Effector memory CD8-positive, alpha-beta T cell (primary cell): ENCODE data around the gene SCAI.
"Not testable (repeated sequence)": the region's sequence is repeated elsewhere in the genome, so short reads cannot be mapped to it uniquely, and the experiment has no call there.

Experiments used
- ATAC-seq: fragments of 150-1000 bp; cut with Tn5 transposase; replicated peaks from 2 replicates; pipeline ENCODE4 v1.10.0; 2021; ENCODE audit warnings: mild to moderate bottlenecking, moderate library complexity
- DNase-seq, 3 experiments: peaks; one replicate each; pipeline ENCODE4 v3.0.0; 2021
- H3K27ac Mint-ChIP-seq, 2 donors: one replicate each; pipeline ENCODE4 v1.8.0; 2022; ENCODE audit warnings: mild to moderate bottlenecking in 2 of 2, mixed read lengths in 2 of 2, moderate library complexity in 2 of 2
- H3K27me3 Mint-ChIP-seq, 2 donors: one replicate each; pipeline ENCODE4 v1.8.0; 2022; ENCODE audit warnings: mixed read lengths in 2 of 2
- H3K36me3 Mint-ChIP-seq: one replicate; pipeline ENCODE4 v1.8.0; 2022; ENCODE audit warnings: mild to moderate bottlenecking, moderate library complexity, mixed read lengths; ENCODE audit not compliant: insufficient read depth
- H3K4me1 Mint-ChIP-seq, 2 donors: one replicate each; pipeline ENCODE4 v1.8.0; 2022; ENCODE audit warnings: low read depth in 2 of 2, mixed read lengths in 2 of 2
- H3K4me3 Mint-ChIP-seq, 2 donors: one replicate each; pipeline ENCODE4 v1.8.0; 2022; ENCODE audit warnings: mild to moderate bottlenecking in 2 of 2, mixed read lengths in 2 of 2, moderate library complexity in 2 of 2
- H3K9me3 Mint-ChIP-seq, 2 donors: one replicate each; pipeline ENCODE4 v1.8.0; 2022; ENCODE audit warnings: mixed read lengths in 2 of 2

Gene SCAI

DNA sequence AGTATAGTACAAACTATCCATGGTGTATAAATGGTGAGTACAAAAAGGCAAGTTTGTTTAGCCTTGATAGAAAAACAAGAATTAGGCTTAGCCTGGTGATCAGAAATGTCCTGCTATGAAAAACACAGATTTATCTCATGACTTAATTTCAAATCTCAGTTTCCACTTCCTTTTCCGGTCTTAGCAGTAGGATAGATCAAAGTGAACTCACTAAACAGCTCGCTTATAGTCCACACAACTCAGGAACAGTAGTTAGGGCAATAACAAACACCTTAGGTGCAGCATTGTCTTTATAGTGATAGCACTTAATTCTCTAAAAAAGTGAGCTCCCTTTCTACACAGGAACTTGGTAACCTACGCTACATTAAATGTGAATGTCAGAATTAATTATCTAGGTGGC, 213.9 kb downstream of the SCAI start:
- no peak overlapping the region for H3K4me3 Mint-ChIP-seq
- DNase-seq (no peak), ATAC-seq (no peak)
- peak overlapping the region in 1 of 2 donors; percentile 52 for H3K27ac Mint-ChIP-seq
- no peaks in the 10 kb centered on the region for H3K9me3 Mint-ChIP-seq
- peaks cover 30% of the 10 kb centered on the region for H3K36me3 Mint-ChIP-seq
- H3K4me1 Mint-ChIP-seq, result peaks cover 0 to 14% of the 10 kb centered on the region in 2 donors
- H3K27me3 Mint-ChIP-seq, result no peaks in the 10 kb centered on the region

DNA sequence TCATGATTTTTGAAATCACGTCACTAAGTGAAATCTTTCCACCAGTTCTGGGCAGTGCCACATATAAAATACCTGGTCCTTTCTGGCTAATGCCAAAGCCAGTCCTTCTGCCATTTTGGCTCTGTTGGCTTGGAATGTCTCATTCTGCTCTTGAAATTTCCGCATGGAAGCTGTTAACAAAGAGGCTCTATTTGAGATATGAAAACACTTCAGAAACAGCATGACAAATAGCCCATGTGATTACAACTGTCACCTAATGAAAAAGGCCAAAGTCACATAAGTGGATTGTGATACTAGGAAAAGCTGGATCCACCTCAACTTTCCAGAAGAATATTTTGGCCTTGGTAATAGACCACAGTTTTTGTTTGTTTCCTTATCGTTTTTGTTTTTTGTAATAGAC, 215.2 kb downstream of the SCAI start:
- DNase-seq (no peak), ATAC-seq (no peak)
- Mint-ChIP-seq H3K9me3 (no peaks in the 10 kb centered on the region), H3K4me1 (peaks cover 0 to 7% of the 10 kb centered on the region in 2 donors), H3K4me3 (no peak overlapping the region), H3K27ac (no peak overlapping the region), H3K27me3 (no peaks in the 10 kb centered on the region), H3K36me3 (peaks cover 28% of the 10 kb centered on the region)

DNA sequence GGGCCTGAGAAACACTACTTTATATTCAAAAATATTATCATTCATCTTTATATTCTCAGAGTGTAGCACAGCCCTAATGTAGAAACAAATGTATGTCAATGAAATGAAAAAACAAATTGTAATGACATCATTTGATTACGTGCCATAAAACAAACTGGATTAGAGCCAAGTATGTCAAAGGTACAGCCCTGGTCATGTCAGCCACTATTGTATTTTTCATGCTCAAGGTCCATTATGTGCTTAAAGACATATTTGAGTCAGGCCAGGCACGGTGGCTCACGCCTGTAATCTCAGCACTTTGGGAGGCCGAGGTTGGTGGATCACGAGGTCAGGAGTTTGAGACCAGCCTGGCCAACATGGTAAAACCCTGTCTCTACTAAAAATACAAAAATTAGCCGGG, 222.9 kb downstream of the SCAI start:
- not testable (repeated sequence) for H3K27ac Mint-ChIP-seq, H3K9me3 Mint-ChIP-seq, H3K27me3 Mint-ChIP-seq, H3K4me3 Mint-ChIP-seq, ATAC-seq, H3K4me1 Mint-ChIP-seq, DNase-seq
- H3K36me3 Mint-ChIP-seq, result peaks cover 58% of the 10 kb centered on the region

DNA sequence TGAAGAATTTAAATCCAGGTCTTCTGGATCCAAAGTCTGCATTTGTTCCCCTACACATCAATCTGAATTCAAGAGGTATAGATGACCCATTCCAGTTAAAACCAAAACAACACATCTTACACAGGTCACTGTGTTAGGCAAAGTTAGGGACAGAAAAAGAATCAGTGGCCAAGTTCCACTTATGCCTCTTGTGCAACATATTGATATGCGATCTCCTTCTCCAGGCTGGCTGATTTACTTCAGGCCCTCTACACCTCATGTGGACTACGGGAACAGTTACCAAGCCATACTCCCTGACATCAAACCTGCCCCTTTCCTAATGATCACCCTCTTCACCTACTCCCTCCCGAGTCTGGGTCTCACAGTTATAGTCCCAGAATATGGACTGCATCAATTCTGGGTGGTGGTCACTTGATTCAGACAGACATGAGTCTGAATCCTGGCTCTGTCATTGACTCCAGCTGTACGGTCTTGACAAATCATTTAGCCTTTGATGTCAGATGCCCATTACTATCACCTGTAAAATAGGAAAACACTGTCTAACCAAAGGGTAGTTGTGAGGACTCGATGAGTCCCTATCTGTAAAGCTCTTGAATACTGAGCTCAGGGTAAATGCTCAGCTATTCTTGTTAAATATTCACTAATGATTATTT, 228.4 kb downstream of the SCAI start:
- Mint-ChIP-seq H3K27ac (no peak overlapping the region), H3K4me3 (no peak overlapping the region), H3K27me3 (no peaks in the 10 kb centered on the region), H3K4me1 (peaks cover 0 to 13% of the 10 kb centered on the region in 2 donors), H3K36me3 (peaks cover 29% of the 10 kb centered on the region), H3K9me3 (no peaks in the 10 kb centered on the region)
- ATAC-seq, result no peak
- no peak for DNase-seq

DNA sequence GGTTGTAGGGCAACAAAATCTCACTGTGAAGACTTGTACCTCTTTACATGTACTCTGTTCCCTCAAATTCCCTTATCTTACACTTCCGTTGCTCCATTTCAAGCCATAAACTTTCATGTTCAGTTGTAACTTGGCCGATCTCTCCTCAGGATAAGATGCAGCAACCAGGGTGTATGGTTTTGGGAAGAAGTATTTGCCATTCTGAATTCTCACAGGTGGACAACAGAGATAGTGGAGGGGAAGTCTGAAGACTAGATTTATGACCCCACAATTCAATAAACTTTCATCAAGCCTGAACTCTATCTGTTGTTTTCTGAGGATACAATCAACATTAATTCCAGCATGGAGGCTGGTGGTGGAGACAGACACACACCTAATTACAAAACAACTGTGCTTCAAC, 229.9 kb downstream of the SCAI start:
- Mint-ChIP-seq H3K36me3 (peaks cover 16% of the 10 kb centered on the region), H3K4me1 (peaks cover 0 to 13% of the 10 kb centered on the region in 2 donors), H3K27ac (peak overlapping the region in 1 of 2 donors; percentile 14), H3K9me3 (no peaks in the 10 kb centered on the region), H3K4me3 (no peak overlapping the region), H3K27me3 (no peaks in the 10 kb centered on the region)
- no peak for ATAC-seq
- DNase-seq, result no peak

DNA sequence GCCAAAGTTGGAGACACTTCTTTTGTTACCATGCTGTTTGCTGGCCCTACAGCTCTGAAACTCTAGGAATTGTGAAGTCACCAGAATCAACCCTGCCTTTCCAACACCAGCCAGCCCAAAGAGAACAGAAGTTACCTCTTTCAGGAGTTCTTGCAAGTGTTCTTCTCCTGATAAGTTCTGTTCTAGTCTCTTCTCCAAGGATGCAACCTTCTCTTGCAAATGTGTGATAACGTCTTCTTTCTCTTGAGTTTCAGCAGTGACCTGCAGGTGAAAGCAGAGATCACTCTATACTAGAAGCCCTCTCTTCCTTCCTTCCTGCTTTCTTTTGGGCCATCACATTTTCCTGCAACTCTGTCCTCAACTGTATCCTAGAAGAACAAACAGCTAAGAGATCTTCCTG, 231.6 kb downstream of the SCAI start:
- H3K9me3 Mint-ChIP-seq, result no peaks in the 10 kb centered on the region
- H3K4me3 Mint-ChIP-seq, result no peak overlapping the region
- H3K36me3 Mint-ChIP-seq, result peaks cover 16% of the 10 kb centered on the region
- no peaks in the 10 kb centered on the region for H3K27me3 Mint-ChIP-seq
- peaks cover 0 to 13% of the 10 kb centered on the region in 2 donors for H3K4me1 Mint-ChIP-seq
- peak overlapping the region in 1 of 2 donors; percentile 17 for H3K27ac Mint-ChIP-seq
- DNase-seq (no peak), ATAC-seq (no peak)

DNA sequence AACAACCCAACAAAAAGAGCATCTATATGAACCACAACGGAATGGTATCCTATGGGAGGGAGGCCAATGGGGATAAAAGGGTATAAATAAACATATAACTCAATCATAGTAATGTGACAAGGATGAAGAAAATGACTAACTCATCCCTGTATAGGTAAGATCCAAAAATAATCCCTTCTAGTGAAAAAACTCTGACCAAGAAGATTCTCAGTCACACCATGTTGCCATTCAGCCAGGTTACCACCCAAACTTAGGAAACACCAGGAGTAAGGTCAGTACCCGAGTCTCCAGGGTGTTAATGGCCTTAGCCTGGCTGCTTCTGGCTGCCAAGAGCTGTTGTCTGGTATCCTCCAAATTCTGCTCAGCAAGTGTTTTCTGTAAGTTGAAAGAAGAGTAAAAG, 235.2 kb downstream of the SCAI start:
- Mint-ChIP-seq H3K27ac (peak overlapping the region; percentile 5 to 35), H3K27me3 (no peaks in the 10 kb centered on the region), H3K9me3 (no peaks in the 10 kb centered on the region), H3K4me1 (peaks cover 0 to 7% of the 10 kb centered on the region in 2 donors), H3K36me3 (peaks cover 26% of the 10 kb centered on the region), H3K4me3 (no peak overlapping the region)
- ATAC-seq (no peak), DNase-seq (no peak)

DNA sequence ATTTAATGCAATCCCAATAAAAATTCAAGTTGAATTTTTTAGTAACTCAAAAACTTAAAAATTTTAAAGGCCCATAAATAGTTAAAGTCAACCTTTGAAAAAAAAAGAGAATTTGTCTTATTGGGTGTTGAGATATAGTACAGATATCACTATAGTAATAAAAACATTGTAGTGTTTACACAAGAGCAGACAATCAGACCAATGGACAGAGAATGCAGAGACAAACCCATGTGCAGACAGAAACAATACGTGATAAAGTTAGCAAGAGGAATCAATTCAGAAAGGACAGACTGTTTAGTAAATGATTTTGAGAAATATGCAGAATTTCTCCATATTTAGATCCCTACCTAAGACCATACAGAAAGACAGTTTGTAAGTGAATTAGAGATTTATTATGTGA, 236.4 kb downstream of the SCAI start:
- no peak overlapping the region for H3K4me3 Mint-ChIP-seq
- peaks cover 0 to 7% of the 10 kb centered on the region in 2 donors for H3K4me1 Mint-ChIP-seq
- H3K36me3 Mint-ChIP-seq, result peaks cover 34% of the 10 kb centered on the region
- DNase-seq (no peak), ATAC-seq (no peak)
- peak overlapping the region in 1 of 2 donors; percentile 5 for H3K27ac Mint-ChIP-seq
- no peaks in the 10 kb centered on the region for H3K9me3 Mint-ChIP-seq
- H3K27me3 Mint-ChIP-seq, result no peaks in the 10 kb centered on the region

DNA sequence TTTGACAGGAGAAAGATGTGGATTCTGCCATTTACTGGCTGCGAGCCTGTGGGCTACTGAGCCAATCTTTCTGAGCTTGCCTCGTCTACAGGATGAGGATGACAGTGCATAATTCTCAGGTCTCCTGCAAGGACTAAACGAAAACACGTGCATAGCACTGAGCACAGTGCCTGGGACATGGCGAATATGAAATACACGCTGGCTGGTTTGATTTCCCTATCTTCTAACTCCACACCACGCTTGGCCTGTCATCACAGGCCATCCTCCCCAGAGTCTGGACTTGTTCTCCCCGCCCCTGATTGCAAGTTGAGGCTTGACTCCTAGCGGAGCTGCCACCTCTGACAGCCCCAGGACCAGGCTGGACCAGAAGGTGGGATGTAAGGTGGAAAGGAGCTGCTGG, 243.5 kb downstream of the SCAI start:
- peaks cover 5 to 10% of the 10 kb centered on the region in 2 donors for H3K4me1 Mint-ChIP-seq
- no peaks in the 10 kb centered on the region for H3K27me3 Mint-ChIP-seq
- H3K9me3 Mint-ChIP-seq, result no peaks in the 10 kb centered on the region
- no peak overlapping the region for H3K4me3 Mint-ChIP-seq
- no peak overlapping the region for H3K27ac Mint-ChIP-seq
- ATAC-seq (no peak), DNase-seq (no peak)
- peaks cover 49% of the 10 kb centered on the region for H3K36me3 Mint-ChIP-seq

DNA sequence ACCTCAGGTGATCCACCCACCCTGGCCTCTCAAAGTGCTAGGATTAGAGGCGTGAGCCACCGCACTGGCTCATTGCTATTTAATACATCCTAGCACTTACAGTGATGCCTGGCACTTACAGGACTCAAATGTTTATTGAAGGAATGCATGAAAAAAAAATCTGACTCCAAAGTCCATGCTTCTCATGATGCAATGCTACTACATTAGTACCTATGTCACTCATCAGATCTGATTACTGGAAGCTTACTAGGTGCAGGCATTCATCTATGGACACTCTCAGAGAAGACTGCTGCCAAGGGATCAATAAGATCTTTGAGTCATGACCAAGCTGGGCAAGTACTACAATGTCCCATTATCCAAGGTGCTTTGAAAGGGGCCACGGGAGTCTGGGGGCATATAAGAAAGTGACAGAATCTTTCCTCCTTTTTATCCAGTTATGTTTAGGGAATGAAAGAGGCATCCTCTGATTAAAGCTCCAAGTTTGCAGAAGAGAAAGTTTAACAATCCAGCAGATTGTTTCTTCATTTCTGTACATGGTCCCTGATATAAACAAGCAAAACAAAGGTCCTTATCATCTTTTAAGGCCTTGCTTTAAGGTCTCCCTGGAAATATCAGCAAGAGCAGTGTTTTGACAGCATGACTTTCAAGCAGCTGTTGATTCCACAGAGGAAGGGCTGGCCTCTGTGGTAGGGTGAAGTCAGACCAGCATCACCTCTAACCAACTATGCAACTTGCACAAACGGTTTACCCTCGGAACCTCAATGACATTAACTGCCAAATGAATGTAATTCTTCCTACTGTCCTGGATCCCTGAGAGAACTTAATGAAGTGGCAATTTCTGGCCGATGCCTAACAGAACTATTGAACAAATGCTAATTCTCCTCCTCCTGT, 245.5 kb downstream of the SCAI start:
- H3K4me3 Mint-ChIP-seq, result no peak overlapping the region
- no peak overlapping the region for H3K27ac Mint-ChIP-seq
- no peaks in the 10 kb centered on the region for H3K9me3 Mint-ChIP-seq
- peaks cover 9 to 10% of the 10 kb centered on the region in 2 donors for H3K4me1 Mint-ChIP-seq
- peaks cover 45% of the 10 kb centered on the region for H3K36me3 Mint-ChIP-seq
- DNase-seq (no peak), ATAC-seq (no peak)
- H3K27me3 Mint-ChIP-seq, result no peaks in the 10 kb centered on the region

DNA sequence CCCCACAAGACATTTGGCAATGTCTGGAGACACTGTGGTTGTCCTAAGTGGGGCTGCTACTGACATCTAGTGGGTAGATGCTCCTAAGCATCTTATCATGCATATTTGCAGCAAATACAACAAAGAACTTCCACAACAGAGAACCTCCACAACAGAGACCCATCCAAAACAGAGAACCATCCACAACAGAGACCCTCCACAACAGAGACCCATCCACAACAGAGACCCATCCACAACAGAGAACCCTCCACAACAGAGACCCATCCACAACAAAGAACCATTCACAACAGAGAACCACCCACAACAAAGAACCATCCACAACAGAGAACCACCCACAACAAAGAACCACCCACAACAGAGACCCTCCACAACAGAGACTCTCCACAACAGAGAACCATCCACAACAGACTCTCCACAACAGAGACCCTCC, 248.6 kb downstream of the SCAI start:
- H3K9me3 Mint-ChIP-seq, result no peaks in the 10 kb centered on the region
- H3K4me3 Mint-ChIP-seq, result no peak overlapping the region
- H3K27ac Mint-ChIP-seq, result peak overlapping the region; percentile 3 to 11
- no peaks in the 10 kb centered on the region for H3K27me3 Mint-ChIP-seq
- ATAC-seq (peak; percentile 92), DNase-seq (peak; percentile 36 to 60 (median 41))
- H3K36me3 Mint-ChIP-seq, result peaks cover 30% of the 10 kb centered on the region
- H3K4me1 Mint-ChIP-seq, result peaks cover 9 to 10% of the 10 kb centered on the region in 2 donors

DNA sequence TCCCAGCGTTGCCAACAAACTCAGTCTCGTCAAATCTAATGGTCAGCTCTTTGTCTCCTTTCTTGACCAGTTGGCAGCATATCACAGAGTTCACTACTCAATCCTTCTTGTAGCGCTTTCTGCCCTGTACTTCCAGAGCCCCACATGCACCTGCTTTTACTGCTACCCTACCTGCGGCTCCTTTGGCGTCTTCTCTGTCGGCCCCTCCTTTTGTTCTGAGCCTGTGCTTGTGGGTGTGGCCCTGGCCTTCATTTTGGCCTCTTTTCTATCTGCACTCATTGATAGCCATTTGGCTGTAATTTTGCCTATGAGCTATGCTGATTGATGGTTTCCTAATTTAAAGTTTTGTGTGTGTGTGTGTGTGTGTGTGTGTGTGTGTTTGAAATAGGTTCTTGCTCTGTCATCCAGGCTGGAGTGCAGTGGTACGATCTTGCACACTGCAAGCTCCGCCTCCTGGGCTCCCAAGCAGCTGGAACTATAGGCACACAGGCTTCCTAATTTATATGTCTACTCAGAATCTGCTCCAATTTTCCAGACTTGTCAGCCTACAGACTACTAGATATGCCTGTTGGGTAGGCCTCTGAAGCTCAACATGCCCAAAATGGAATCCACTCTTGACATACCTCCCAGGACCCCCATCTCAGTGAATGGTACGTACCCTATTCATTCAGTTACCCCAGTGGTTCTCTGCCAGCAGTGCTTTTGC, 249.1 kb downstream of the SCAI start:
- ATAC-seq (no peak), DNase-seq (no peak)
- Mint-ChIP-seq H3K36me3 (peaks cover 28% of the 10 kb centered on the region), H3K27me3 (no peaks in the 10 kb centered on the region), H3K27ac (peak overlapping the region; percentile 3 to 11), H3K9me3 (no peaks in the 10 kb centered on the region), H3K4me3 (no peak overlapping the region), H3K4me1 (peaks cover 10 to 12% of the 10 kb centered on the region in 2 donors)
